Stimulated activated CD8-positive, alpha-beta memory T cell treated with anti-CD3 and anti-CD28 coated beads, Interleukin-7, amount 100 ng/mL, for 24 hours (primary cell): ENCODE data around the gene CLRN1.
"Not testable (repeated sequence)": the region's sequence is repeated elsewhere in the genome, so short reads cannot be mapped to it uniquely, and the experiment has no call there.

Experiments used
- DNase-seq: peaks from one replicate; pipeline ENCODE4 v3.0.0-alpha.2; 2020; ENCODE audit warnings: low read depth

The CLRN1 gene, protein sequence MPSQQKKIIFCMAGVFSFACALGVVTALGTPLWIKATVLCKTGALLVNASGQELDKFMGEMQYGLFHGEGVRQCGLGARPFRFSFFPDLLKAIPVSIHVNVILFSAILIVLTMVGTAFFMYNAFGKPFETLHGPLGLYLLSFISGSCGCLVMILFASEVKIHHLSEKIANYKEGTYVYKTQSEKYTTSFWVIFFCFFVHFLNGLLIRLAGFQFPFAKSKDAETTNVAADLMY

GRCh38 chr3:150972366-150973071, at the start of gene CLRN1:
CLRN1 (minus strand) TSS chr3:150972727; CDS start chr3:150972708, 19 bp downstream.
- DNase-seq: no peak

GRCh38 chr3:151016478-151016795, 43.9 kb upstream of the CLRN1 start:
- no peak for DNase-seq

DNA sequence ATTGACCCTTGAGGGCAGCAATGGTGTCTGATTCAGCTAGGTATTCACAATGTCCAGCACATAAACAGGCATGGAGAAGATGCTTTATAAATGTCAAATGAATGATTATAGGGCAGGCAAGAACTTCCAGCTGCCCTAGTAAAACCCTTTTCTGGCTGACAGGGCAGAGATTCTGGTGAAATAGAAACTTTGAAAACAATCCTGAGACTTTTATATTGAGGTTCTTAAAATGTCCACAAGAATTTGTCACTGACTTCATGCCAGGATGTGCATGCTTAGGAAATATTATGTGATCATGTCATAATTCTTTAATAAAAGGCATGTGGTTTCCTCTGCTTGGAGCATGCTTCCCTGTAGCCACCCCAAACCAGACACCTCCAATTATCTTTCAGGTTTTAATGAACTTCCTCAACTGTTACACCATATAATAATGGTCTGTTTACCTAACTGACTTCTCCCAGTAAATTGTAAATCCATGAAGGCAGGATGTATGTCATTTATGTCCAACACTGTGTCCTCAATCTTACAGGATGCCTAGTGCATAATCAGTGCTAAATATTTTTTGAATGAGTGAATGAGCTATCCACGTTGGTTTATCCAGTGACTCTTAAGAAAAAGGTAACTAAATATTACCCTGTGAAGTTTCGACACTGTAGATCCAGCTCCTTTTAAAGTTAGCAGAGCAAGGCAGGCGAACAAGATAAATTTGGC, 43.4 kb upstream of the CLRN1 start:
- DNase-seq: no peak

DNA sequence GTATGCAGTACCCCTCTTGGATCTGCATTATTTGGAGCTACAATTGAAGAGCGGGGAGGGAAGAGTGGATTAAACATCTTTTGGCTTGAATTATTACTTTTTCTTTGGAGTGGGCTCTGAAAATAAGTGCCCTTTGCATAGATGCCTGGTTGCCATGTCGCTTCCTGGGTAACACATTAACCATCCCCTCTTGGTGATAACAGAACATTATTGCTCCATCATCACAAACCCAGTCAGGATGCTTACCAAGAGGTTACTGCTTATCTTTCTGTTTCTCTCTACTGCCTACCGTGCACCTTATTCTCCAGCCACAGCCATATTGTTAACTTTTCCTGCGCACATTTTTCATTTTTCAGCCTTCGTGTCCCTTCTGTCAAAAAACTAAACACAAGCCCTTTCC, 42.7 kb upstream of the CLRN1 start:
- no peak for DNase-seq

DNA sequence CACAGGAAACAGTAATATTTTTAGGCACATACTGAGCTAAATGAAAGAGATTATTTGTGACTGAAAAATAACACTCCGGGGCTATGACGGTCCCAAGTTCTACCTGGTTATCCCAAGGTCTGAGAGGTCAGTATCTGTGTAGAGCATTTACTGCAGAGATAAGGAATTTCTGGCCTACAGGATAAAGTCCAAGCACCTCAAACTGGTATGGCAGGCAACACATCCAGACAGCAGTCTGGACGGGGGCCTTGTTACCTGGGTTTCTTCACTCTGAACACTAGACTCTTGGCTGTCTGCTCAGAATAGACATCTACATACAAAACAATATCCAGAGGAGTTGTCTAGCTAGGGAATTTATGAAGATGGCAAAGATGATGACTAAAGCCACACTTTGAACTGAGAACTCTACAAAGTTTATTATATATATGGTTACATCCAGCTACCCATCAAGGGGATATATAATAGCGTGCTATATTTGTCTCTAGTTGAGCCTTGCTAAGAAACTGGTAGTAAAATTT, 42.0 kb upstream of the CLRN1 start:
- no peak for DNase-seq

DNA sequence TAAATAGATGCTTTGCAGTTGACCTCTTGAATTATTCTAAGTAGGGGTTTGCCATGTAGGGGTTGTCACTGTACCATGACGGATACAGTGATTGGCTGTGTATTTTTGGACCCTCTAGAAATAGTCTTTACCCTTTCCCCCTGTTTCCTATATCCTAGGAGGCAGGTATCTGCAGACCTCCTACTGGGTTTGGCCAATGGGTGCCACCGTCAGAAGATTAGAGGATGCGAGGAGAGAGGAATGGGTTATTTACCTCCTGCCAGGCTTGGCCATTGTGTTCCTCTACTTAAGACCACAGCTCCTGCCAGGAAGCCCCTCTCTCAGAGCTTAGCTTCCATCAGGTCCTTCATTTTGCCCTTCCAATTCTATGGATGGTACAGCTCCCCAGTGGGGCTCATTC, 40.2 kb upstream of the CLRN1 start:
- DNase-seq: no peak

GRCh38 chr3:151011427-151011826, 38.9 kb upstream of the CLRN1 start:
- no peak for DNase-seq

- DNase-seq: no peak
Observed at GRCh38 chr3:151009981-151010380, 37.5 kb upstream of the CLRN1 start.

GRCh38 chr3:151009430-151009829, 36.9 kb upstream of the CLRN1 start:
- DNase-seq: no peak

DNA sequence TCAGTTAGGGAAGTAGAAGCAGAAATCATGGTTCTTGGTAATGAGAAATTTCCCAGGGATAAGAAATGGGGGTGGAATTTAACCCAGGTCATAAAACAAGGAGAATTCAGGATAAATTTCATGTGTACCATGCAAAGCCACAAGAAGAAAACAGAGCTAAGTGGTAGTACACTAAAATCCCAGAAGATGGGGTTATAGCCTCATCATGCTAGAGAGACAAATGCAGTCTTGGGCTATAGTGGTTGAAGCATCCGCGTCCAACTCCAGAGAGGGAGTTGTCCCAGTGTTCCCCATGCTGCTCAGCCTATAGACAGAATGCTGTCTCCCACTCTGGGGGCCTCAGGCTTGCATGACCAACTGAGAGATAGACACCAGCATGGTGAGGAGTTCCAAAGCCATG, 36.2 kb upstream of the CLRN1 start:
- DNase-seq: no peak

- no peak for DNase-seq
Observed at GRCh38 chr3:151003768-151004134, 31.2 kb upstream of the CLRN1 start.

DNA sequence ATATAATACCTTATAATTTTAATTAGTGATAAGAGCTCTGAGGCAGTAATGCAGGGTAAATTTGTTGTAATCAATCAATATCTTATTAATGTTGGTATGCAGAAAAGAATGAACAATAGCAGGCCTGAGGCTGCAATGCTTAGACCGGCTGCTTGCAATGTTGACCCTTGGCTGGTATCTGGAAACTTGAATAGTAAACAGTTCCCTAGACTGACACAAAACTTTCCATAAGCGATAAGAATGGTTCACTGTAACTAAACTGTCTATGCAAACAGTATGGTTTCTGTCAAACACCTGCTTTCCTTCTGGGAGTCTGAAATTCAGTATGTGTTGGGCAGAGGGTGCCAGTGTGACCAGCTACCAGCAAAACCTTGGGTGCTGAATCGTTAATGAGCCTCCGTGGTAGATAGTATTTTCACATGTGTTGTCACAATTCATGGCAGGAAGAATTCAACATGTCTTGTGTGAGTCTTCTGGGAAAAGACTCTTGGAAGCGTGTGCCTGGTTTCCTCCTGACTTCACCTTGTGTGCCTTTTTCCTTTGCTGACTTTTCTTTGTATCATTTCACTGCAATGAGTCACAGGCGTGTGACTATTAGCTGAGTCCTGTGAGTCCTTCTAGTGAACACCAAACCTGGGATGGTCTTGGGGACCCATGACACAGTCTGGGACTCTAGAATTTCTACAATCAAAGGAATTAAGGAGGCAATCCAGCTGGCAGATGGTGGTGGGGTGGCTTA, 30.7 kb upstream of the CLRN1 start:
- no peak for DNase-seq

DNA sequence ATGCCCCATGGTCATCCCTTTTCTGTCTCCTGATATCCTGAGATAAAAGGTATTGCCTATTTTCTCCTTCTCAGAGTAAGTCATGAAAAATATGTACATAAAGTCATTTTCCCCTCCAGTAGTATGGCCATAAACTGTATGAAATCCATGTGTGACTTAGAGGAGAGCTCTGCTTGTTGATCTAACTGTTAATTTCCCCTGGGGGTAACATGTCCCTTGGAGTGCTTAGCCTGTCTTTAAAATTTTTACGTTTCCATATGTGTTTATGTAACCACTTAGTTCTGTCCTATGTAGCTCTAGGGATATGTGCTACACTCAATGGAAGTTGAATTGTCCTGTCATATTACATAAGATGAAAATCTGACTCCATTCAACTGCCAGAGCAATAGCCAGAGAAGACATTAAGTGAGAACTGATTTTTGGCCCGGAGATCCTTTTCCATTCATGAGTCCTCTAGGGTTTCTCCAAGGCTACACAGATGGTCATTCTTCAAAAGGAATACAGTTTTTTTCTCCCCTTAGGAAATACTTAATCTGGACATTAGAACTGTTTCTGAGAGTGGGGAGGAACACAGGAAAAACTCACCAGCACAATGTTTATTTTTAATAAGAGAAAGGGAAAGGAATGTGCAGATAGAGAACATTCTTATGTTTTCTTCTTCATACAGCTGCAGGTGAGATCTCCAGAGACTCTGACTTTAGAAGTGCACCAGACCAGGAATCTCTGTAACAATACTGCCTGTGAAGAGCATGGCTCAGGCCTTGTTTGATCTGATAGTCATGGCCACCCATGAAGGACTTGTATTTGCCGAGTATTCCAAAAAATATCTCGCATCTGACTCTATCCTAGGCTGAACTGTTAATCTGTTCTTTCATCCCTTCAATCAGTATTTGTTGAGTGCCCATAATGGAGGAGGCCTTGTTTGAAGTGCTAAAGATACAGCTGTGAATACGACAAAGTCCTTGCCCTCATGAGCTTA, 29.8 kb upstream of the CLRN1 start:
- no peak for DNase-seq

DNA sequence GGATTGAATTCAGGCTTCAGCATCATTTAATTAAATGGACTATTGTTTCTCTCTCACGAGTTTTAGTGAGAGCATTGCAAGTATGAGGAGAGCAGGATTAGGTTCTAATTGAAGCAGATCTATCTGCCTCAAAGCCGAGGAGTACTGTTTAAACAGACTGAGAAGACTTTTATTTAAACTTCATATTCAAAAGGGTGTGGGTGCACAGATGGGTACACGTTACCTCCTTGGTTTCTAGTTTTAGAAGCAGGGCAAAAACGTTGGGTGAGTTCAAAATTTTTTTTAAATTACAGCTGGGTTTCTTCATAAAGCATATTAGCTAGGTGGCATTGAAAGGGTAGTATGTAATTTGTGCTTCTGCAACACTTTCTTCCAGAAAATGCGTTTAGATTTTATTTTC, 26.5 kb upstream of the CLRN1 start:
- DNase-seq: no peak

DNA sequence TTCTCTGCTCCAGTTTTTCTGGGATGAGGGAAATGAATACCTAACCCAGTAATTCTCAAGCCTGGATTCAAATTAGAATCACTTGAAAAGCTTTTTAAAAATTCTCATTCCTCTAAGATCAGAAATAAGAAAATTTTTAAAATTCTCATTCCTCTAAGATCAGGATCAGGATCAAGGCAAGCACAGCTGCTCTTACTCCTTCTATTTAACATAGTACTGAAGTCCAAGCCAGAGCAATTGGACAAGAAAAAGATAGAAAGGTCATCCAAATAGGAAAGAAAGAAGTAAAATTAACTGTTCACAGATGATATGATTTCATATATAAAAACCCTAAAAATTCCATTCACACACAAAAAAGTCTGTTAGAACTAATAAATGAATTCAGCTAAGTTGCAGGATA, 24.2 kb upstream of the CLRN1 start:
- DNase-seq: no peak

GRCh38 chr3:150995510-150995909, 23.0 kb upstream of the CLRN1 start:
- no peak for DNase-seq

DNA sequence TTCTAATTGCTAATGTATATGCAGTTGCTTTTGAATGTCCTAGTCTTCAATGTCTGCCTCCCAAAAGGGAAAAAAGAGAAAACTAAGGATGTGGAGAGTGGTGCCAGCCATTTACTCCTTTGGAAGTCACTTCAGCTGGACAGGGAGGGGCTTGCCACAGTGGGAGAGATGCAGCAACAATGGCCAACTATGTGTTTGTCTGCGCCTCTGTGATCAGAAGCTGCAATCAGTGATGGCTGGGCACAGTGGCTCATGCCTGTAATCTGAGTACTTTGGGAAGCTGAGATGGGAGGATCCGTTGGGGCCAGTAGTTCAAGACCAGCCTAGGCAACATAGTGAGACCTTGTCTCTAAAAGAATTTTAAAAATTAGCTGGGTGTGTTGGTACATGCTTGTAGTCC, 16.7 kb upstream of the CLRN1 start:
- DNase-seq: no peak

DNA sequence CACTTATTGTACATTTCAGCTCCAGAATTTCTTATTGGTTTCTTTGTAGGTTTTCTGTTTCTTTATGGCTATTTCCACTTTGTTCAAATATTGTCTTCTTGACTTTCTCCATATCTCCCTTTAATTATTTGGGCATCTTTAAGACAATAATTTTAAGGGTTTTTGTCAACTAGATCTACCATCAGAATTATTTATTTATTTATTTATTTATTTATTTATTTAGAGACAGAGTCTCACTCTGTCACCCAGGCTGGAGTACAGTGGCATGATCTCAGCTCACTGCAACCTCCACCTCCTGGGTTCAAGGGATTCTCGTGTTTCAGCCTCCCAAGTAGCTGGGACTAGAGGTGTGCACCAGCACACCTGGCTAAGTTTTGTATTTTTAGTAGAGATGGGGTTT, 15.9 kb upstream of the CLRN1 start:
- DNase-seq: not testable (repeated sequence)

GRCh38 chr3:150985711-150986110, 13.2 kb upstream of the CLRN1 start:
- no peak for DNase-seq

GRCh38 chr3:150984066-150984465, 11.5 kb upstream of the CLRN1 start:
- DNase-seq: no peak

DNA sequence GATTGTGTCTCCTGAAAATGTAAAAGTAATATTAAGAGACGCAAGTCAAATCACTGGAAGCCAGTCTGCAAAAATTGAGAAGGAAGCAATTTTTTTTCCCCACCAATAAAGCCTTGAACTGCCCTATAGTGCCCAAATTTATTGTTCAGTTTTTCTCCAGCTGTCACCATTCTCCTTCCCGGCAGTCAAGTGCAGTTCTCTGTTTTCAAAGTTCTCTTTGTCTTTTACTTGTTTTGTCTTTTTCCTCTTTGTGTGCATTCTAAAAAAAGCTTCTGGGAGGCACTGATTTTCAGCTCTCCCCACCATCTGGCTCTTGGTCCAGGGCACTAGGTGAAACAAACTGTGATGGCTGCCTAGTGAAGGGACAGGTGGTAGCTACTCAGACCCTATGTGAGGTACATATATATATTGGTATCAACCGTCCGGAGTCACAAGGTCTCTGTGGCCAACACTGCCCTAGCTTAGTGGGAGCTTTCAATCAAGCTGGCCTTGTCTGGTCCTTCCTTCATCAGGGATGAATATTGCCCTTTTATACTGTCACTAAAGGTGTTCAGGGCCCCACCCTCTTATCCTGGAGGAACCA, 6.1 kb upstream of the CLRN1 start:
- no peak for DNase-seq
